ENCODE results near the gene LGALS7.

The LGALS7 gene

GRCh38 chr19:38725469-38726283, 47.6 kb downstream of the LGALS7 start:
- no peak for DNase-seq

GRCh38 chr19:38723990-38724854, 49.1 kb downstream of the LGALS7 start:
- no peak for DNase-seq

GRCh38 chr19:38723606-38723965, 49.7 kb downstream of the LGALS7 start:
- DNase-seq: no peak

GRCh38 chr19:38722947-38723605, 50.2 kb downstream of the LGALS7 start:
- no peak for DNase-seq

GRCh38 chr19:38721979-38722773, 51.1 kb downstream of the LGALS7 start:
- no peak for DNase-seq

GRCh38 chr19:38721496-38721895, 51.8 kb downstream of the LGALS7 start:
- no peak for DNase-seq
